GM23338 (cell line): ENCODE measurements around the gene C11orf21. TPM values are rescaled to one million over a fixed set of nuclear protein-coding genes. Genes with fewer than 3 reads are reported as not detected.
A peak's percentile ranks its signal among the peaks of the same experiment; 100 is the strongest.

Source experiments
- ATAC-seq: fragments of 200-7000 bp; cut with Tn5 transposase; 3 replicates; pipeline ENCODE4 v1.9.1; 2020
- DNase-seq: peaks from one replicate; pipeline ENCODE4 v3.0.0-alpha.2; 2015; ENCODE audit warnings: low spot score
- H2AFZ ChIP-seq: fragments of 200-600 bp; sonication (generic); 2 replicates; pipeline ENCODE4 v1.8.0; 2016; ENCODE audit warnings: antibody characterized with exemption, mild to moderate bottlenecking, moderate library complexity
- H3F3A ChIP-seq: fragments of 200-600 bp; sonication (generic); replicated peaks from 2 replicates; pipeline ENCODE4 v1.8.0; 2017; ENCODE audit warnings: antibody characterized with exemption, mixed run types, low read depth
- H3K27ac ChIP-seq: fragments of 200-600 bp; sonication (generic); 2 replicates; pipeline ENCODE4 v1.6.1; 2016; ENCODE audit warnings: low read depth
- H3K27me3 ChIP-seq: fragments of 200-600 bp; sonication (generic); 2 replicates; pipeline ENCODE4 v1.8.0; 2016; ENCODE audit warnings: mild to moderate bottlenecking, mixed run types, moderate library complexity; ENCODE audit not compliant: insufficient read depth
- H3K36me3 ChIP-seq: fragments of 200-600 bp; sonication (generic); 2 replicates; pipeline ENCODE4 v1.8.0; 2016; ENCODE audit warnings: mild to moderate bottlenecking; ENCODE audit not compliant: insufficient read depth
- H3K4me1 ChIP-seq: fragments of 200-600 bp; sonication (generic); 2 replicates; pipeline ENCODE4 v1.8.0; 2016; ENCODE audit warnings: mild to moderate bottlenecking, moderate library complexity; ENCODE audit not compliant: insufficient read depth
- H3K4me2 ChIP-seq: fragments of 200-600 bp; sonication (generic); 2 replicates; pipeline ENCODE4 v1.7.1; 2017; ENCODE audit warnings: mixed run types
- H3K4me3 ChIP-seq: fragments of 200-600 bp; sonication (generic); 2 replicates; pipeline ENCODE4 v1.6.1; 2016; ENCODE audit warnings: mixed run types
- H3K79me2 ChIP-seq: fragments of 200-600 bp; sonication (generic); replicated peaks from 2 replicates; pipeline ENCODE4 v1.8.0; 2017; ENCODE audit warnings: mild to moderate bottlenecking; ENCODE audit not compliant: insufficient read depth
- H3K9me2 ChIP-seq: fragments of 200-600 bp; sonication (generic); 2 replicates; pipeline ENCODE4 v1.8.0; 2017; ENCODE audit not compliant: insufficient read depth
- H4K20me1 ChIP-seq: fragments of 200-600 bp; sonication (generic); replicated peaks from 2 replicates; pipeline ENCODE4 v1.8.0; 2017; ENCODE audit warnings: mild to moderate bottlenecking; ENCODE audit not compliant: insufficient read depth
- H3K27ac Mint-ChIP-seq: 2 replicates; pipeline ENCODE4 v1.8.0; 2020; ENCODE audit warnings: inconsistent platforms, mild to moderate bottlenecking, moderate library complexity, mixed read lengths
- H3K27me3 Mint-ChIP-seq: 3 replicates; pipeline ENCODE4 v1.8.0; 2022; ENCODE audit warnings: low read depth, mild to moderate bottlenecking, moderate library complexity, mixed read lengths, inconsistent platforms; ENCODE audit not compliant: insufficient read depth, poor library complexity
- H3K36me3 Mint-ChIP-seq: 3 replicates; pipeline ENCODE4 v1.8.0; 2021; ENCODE audit warnings: low read depth, mild to moderate bottlenecking, inconsistent platforms, moderate library complexity, mixed read lengths
- H3K4me1 Mint-ChIP-seq: 3 replicates; pipeline ENCODE4 v1.8.0; 2020; ENCODE audit warnings: mild to moderate bottlenecking, inconsistent platforms, mixed read lengths
- H3K4me3 Mint-ChIP-seq: 3 replicates; pipeline ENCODE4 v1.8.0; 2021; ENCODE audit warnings: moderate library complexity, mild to moderate bottlenecking, inconsistent platforms, mixed read lengths
- H3K9me3 Mint-ChIP-seq: 3 replicates; pipeline ENCODE4 v1.8.0; 2020; ENCODE audit warnings: moderate library complexity, mild to moderate bottlenecking, inconsistent platforms, mixed read lengths
- CTCF ChIP-seq, 2 experiments: fragments of 200-600 bp in 1 of 2; sonication (generic) in 1 of 2; conservative IDR thresholded peaks; 2 replicates each; pipeline versions ENCODE4 v1.5.1 to v1.6.1; 2016 to 2017; ENCODE audit warnings: antibody characterized with exemption in 2 of 2, low read depth in 2 of 2, mild to moderate bottlenecking in 2 of 2, moderate library complexity in 1 of 2
- ETS1 ChIP-seq: IDR thresholded peaks from 2 replicates; pipeline ENCODE4 v1.6.1; 2016; ENCODE audit warnings: antibody characterized with exemption
- EZH2 ChIP-seq: fragments of 200-600 bp; sonication (generic); IDR thresholded peaks from one replicate; pipeline ENCODE4 v1.8.0; 2017; ENCODE audit warnings: antibody characterized with exemption, mild to moderate bottlenecking, low read depth; ENCODE audit not compliant: unreplicated experiment
- EZH2phosphoT487 ChIP-seq: fragments of 200-600 bp; sonication (generic); IDR thresholded peaks from one replicate; pipeline ENCODE4 v1.8.1; 2018; ENCODE audit warnings: antibody characterized with exemption; ENCODE audit not compliant: unreplicated experiment
- polyA plus RNA-seq: library from polyadenylated mRNA; unstranded; fragments of >200 nt; fragmentation: Nextera tagmentation; extraction: Ambion mirVana; gene quantifications from 2 replicates; pipeline ENCODE4 v1.2.1, GENCODE V29; 2016
- total RNA-seq: library from RNA; depleted of rRNA; stranded (reverse); fragments of >200 nt; shearing (Covaris generic); gene quantifications from 2 replicates; pipeline ENCODE4 v1.2.3, GENCODE V29; 2014
- TF ChIP-seq, protein P1 (sequence below): fragments of 250-450 bp; sonication (Bioruptor Pico); IDR thresholded peaks from 2 replicates; pipeline ENCODE4 v1.5.0; 2020; ENCODE audit warnings: mild to moderate bottlenecking, moderate library complexity

The C11orf21 gene
- total and polyA plus RNA-seq, 2 experiments from 2014 or later: not detected

DNA sequence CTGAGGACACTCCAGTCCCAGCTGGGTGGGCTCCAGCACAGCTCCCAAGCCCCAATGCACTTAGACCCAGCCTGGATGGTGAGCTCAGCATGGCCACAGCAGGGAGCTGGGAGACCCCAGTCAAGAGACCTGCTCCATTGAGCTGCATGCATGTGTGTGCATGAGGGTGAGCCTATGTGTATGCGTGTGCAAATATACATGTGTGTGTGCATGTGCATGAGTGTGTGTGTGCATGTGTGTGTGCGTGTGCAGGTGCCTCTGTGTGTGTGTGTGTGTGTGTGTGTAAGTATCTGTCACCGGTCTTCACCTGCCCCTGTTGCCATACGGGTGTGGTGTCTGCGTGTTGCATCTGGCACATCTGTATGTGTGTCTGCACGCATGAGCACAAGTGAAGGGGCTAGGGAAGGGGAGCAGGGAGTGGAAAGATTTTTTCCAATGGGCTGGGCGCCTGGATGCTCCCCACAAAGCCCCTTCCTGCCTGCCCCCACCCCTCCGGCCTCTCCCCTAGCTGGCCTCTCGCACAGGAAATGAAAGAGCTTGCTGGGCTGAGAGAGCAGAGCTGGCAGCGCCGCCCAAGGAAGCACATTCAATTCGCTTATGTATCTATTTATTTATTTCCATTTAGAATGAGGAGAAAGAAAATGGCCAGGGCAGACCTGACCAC lies 4.2 kb upstream of the C11orf21 start:
- no peak overlapping the region for H3K4me3 ChIP-seq
- no peaks in the 10 kb centered on the region for H3K36me3 ChIP-seq
- H3K4me2 ChIP-seq: no peak overlapping the region
- TF ChIP-seq, protein P1, sequence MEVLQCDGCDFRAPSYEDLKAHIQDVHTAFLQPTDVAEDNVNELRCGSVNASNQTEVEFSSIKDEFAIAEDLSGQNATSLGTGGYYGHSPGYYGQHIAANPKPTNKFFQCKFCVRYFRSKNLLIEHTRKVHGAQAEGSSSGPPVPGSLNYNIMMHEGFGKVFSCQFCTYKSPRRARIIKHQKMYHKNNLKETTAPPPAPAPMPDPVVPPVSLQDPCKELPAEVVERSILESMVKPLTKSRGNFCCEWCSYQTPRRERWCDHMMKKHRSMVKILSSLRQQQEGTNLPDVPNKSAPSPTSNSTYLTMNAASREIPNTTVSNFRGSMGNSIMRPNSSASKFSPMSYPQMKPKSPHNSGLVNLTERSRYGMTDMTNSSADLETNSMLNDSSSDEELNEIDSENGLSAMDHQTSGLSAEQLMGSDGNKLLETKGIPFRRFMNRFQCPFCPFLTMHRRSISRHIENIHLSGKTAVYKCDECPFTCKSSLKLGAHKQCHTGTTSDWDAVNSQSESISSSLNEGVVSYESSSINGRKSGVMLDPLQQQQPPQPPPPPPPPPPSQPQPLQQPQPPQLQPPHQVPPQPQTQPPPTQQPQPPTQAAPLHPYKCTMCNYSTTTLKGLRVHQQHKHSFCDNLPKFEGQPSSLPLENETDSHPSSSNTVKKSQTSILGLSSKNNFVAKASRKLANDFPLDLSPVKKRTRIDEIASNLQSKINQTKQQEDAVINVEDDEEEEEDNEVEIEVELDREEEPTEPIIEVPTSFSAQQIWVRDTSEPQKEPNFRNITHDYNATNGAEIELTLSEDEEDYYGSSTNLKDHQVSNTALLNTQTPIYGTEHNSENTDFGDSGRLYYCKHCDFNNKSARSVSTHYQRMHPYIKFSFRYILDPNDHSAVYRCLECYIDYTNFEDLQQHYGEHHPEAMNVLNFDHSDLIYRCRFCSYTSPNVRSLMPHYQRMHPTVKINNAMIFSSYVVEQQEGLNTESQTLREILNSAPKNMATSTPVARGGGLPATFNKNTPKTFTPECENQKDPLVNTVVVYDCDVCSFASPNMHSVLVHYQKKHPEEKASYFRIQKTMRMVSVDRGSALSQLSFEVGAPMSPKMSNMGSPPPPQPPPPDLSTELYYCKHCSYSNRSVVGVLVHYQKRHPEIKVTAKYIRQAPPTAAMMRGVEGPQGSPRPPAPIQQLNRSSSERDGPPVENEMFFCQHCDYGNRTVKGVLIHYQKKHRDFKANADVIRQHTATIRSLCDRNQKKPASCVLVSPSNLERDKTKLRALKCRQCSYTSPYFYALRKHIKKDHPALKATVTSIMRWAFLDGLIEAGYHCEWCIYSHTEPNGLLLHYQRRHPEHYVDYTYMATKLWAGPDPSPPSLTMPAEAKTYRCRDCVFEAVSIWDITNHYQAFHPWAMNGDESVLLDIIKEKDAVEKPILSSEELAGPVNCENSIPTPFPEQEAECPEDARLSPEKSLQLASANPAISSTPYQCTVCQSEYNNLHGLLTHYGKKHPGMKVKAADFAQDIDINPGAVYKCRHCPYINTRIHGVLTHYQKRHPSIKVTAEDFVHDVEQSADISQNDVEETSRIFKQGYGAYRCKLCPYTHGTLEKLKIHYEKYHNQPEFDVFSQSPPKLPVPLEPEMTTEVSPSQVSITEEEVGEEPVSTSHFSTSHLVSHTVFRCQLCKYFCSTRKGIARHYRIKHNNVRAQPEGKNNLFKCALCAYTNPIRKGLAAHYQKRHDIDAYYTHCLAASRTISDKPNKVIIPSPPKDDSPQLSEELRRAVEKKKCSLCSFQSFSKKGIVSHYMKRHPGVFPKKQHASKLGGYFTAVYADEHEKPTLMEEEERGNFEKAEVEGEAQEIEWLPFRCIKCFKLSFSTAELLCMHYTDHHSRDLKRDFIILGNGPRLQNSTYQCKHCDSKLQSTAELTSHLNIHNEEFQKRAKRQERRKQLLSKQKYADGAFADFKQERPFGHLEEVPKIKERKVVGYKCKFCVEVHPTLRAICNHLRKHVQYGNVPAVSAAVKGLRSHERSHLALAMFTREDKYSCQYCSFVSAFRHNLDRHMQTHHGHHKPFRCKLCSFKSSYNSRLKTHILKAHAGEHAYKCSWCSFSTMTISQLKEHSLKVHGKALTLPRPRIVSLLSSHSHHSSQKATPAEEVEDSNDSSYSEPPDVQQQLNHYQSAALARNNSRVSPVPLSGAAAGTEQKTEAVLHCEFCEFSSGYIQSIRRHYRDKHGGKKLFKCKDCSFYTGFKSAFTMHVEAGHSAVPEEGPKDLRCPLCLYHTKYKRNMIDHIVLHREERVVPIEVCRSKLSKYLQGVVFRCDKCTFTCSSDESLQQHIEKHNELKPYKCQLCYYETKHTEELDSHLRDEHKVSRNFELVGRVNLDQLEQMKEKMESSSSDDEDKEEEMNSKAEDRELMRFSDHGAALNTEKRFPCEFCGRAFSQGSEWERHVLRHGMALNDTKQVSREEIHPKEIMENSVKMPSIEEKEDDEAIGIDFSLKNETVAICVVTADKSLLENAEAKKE (CRISPR knock-in tag): no peak
- TF ChIP-seq EZH2phosphoT487: no peak
- H3K4me1 ChIP-seq: no peaks in the 10 kb centered on the region
- H3K27me3 ChIP-seq: no peaks in the 10 kb centered on the region
- 0 out of 2 replicates have a peak overlapping the region, but pooled peaks have one; percentile 66 for H2AFZ ChIP-seq
- no peak overlapping the region for H3K4me3 Mint-ChIP-seq
- no peaks in the 10 kb centered on the region for H3K79me2 ChIP-seq
- no peaks in the 10 kb centered on the region for H4K20me1 ChIP-seq
- ATAC-seq (no peak), DNase-seq (no peak)
- no peaks in the 10 kb centered on the region for H3K9me3 Mint-ChIP-seq
- no peaks in the 10 kb centered on the region for H3F3A ChIP-seq
- no peak overlapping the region for H3K27ac ChIP-seq
- H3K27ac Mint-ChIP-seq: no peak overlapping the region
- H3K9me2 ChIP-seq: no peaks in the 10 kb centered on the region
- peaks cover 7% of the 10 kb centered on the region for H3K4me1 Mint-ChIP-seq
- H3K27me3 Mint-ChIP-seq: peaks cover 5% of the 10 kb centered on the region
- no peaks in the 10 kb centered on the region for H3K36me3 Mint-ChIP-seq

DNA sequence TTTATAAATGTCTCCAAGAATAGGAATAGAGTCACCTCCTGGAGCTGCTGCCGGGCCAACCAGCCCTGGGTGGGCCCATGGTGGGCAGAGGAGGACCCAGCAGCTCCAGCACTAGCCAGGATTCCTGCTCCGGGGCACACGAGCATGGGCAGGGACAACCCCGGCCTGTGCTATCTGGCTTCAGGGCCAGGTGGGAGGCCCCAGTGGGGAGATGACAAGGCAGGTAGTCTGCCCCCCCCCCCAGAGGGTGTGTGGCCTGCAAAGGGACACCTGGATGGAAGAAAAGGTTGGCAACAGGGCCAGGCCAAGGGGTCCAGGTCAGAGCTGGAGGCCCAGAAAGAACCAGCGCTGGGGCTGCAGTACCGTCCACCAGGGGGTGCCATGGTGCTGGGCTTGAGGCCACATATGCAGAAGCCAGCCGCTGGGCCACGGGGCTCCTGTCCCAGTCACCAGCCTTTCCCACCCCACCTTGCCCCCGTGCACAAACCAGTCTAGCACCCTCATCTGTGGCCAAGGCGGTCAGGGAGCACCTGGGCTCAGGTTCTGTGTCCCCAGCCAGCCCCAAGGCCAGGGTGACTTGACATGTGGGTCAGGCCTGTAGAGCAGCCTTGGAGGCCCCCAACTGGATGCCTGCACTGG lies 3.5 kb upstream of the C11orf21 start:
- no peaks in the 10 kb centered on the region for H3K79me2 ChIP-seq
- Mint-ChIP-seq H3K4me3 (no peak overlapping the region), H3K9me3 (no peaks in the 10 kb centered on the region), H3K36me3 (no peaks in the 10 kb centered on the region), H3K27ac (no peak overlapping the region), H3K4me1 (peaks cover 7% of the 10 kb centered on the region), H3K27me3 (peaks cover 5% of the 10 kb centered on the region)
- no peaks in the 10 kb centered on the region for H3K9me2 ChIP-seq
- no peaks in the 10 kb centered on the region for H3F3A ChIP-seq
- no peak overlapping the region for H3K4me3 ChIP-seq
- no peak overlapping the region for H3K4me2 ChIP-seq
- H3K27ac ChIP-seq: no peak overlapping the region
- H3K36me3 ChIP-seq: no peaks in the 10 kb centered on the region
- H3K4me1 ChIP-seq: no peaks in the 10 kb centered on the region
- H3K27me3 ChIP-seq: no peaks in the 10 kb centered on the region
- 0 out of 2 replicates have a peak overlapping the region, but pooled peaks have one; percentile 66 for H2AFZ ChIP-seq
- DNase-seq: peak; percentile 89
- H4K20me1 ChIP-seq: no peaks in the 10 kb centered on the region
- peak; percentile 90 for ATAC-seq
- TF ChIP-seq EZH2: no peak
- no peak for TF ChIP-seq ETS1
- TF ChIP-seq CTCF (conservative IDR thresholded peaks at IDR 0.05; ENCODE audit: low read depth in 2 of 2): peak; percentile 69 to 93
